Kidney (tissue), 14 donors: ENCODE measurements around the gene SARS1. TPM values are rescaled to one million over a fixed set of nuclear protein-coding genes. Genes with fewer than 3 reads are reported as not detected.

Experiments
- DNase-seq, 5 donors: peaks; one replicate each; pipeline ENCODE4 v3.0.0-alpha.2; 2013 to 2020
- FAIRE-seq: peaks from 2 replicates; lab custom pipeline; 2012; peaks lifted over from hg19 to GRCh38; lab: Jason Lieb, UNC
- H3K27ac ChIP-seq, 2 donors: one replicate each; pipeline ENCODE4 v1.7.0; 2013; ENCODE audit warnings: low read depth in 2 of 2, low read length in 2 of 2, inconsistent platforms in 1 of 2
- H3K27me3 ChIP-seq: one replicate; pipeline ENCODE4 v1.7.1; 2013; ENCODE audit warnings: low read length, inconsistent platforms; ENCODE audit not compliant: control insufficient read depth, insufficient read depth
- H3K36me3 ChIP-seq, 3 donors: one replicate each; pipeline versions ENCODE4 v1.7.0 to v1.7.1; 2013; ENCODE audit warnings: low read length in 3 of 3, control low read depth in 1 of 3, inconsistent platforms in 1 of 3; ENCODE audit not compliant: insufficient read depth in 3 of 3, control insufficient read depth in 2 of 3
- H3K4me1 ChIP-seq, 3 donors: one replicate each; pipeline versions ENCODE4 v1.7.0 to v1.7.1; 2013; ENCODE audit warnings: low read length in 3 of 3, inconsistent platforms in 1 of 3, low read depth in 1 of 3; ENCODE audit not compliant: control insufficient read depth in 2 of 3, insufficient read depth in 2 of 3
- H3K4me3 ChIP-seq, 3 donors: one replicate each; pipeline versions ENCODE4 v1.7.0 to v1.8.1; 2013; ENCODE audit warnings: low read length in 3 of 3, control low read depth in 1 of 3, inconsistent platforms in 1 of 3
- H3K9ac ChIP-seq, 3 donors: one replicate each; pipeline versions ENCODE4 v1.7.0 to v1.7.1; 2013; ENCODE audit warnings: low read length in 3 of 3, control low read depth in 1 of 3, inconsistent platforms in 1 of 3
- H3K9me3 ChIP-seq, 3 donors: one replicate each; pipeline versions ENCODE4 v1.7.0 to v1.7.1; 2013; ENCODE audit warnings: low read length in 3 of 3, control low read depth in 1 of 3, inconsistent platforms in 1 of 3; ENCODE audit not compliant: control insufficient read depth in 2 of 3, insufficient read depth in 1 of 3
- intact Hi-C: fragments of 100-400 bp; cut with DNase I; formaldehyde crosslinking; loops from one replicate; pipeline ENCODE4 v1.11.1; 2022
- polyA plus RNA-seq: library from polyadenylated mRNA; stranded (reverse); fragments of 350-450 nt; fragmentation: Illumina TruSeq; extraction: RNeasy Lipid Tissue Mini Kit (QIAGEN cat#74804); gene quantifications from one replicate; pipeline ENCODE4 v1.2.3, GENCODE V29; 2014; ENCODE audit warnings: low read depth, low replicate concordance; ENCODE audit not compliant: insufficient read depth
- total RNA-seq: library from RNA; stranded (reverse); fragmentation: NEBNext Ultra II Directional; extraction: Animal tissue kit (Norgen Biotek cat#: 25700); gene quantifications from one replicate; pipeline ENCODE4 v1.2.1, GENCODE V29; 2021
- TF ChIP-seq, protein P1 (sequence below): IDR thresholded peaks from 3 replicates; pipeline ENCODE4 v1.5.1; 2012; ENCODE audit warnings: mild to moderate bottlenecking, moderate library complexity, borderline replicate concordance; ENCODE audit not compliant: insufficient read depth; ENCODE audit errors: extremely low read depth
- donor health status: control.
- donor health status: control.
- donor health status: control.
- donor health status: control.
- donor health status: control.
- donor health status: DM: yes; HTN: yes; CAD: no.
- donor health status: Normal renal cell carcinoma (clear cell type).

The SARS1 gene
- total and polyA plus RNA-seq, 2 donors from 2014 or later: 114 to 181 TPM

DNA sequence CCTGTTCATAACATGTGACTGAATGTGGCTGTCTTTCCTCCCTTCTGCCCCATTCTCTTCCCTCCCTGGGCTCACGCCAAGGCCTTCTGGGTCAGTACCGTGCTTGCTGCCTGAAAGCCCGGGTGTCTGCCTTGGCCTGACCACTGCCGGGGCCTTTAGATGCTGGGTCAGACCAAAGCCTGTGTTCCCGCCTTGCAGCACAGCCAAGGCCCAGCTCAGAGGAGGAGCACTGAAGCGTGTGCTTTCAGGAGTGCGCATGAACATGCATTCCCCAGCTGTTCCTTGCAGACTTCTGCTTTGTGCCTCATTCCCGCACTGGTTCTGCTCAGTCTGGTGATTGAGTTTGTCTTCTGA, 27.0 kb upstream of the SARS1 start:
- TF ChIP-seq, protein P1, sequence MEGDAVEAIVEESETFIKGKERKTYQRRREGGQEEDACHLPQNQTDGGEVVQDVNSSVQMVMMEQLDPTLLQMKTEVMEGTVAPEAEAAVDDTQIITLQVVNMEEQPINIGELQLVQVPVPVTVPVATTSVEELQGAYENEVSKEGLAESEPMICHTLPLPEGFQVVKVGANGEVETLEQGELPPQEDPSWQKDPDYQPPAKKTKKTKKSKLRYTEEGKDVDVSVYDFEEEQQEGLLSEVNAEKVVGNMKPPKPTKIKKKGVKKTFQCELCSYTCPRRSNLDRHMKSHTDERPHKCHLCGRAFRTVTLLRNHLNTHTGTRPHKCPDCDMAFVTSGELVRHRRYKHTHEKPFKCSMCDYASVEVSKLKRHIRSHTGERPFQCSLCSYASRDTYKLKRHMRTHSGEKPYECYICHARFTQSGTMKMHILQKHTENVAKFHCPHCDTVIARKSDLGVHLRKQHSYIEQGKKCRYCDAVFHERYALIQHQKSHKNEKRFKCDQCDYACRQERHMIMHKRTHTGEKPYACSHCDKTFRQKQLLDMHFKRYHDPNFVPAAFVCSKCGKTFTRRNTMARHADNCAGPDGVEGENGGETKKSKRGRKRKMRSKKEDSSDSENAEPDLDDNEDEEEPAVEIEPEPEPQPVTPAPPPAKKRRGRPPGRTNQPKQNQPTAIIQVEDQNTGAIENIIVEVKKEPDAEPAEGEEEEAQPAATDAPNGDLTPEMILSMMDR: no peak
- H3K9me3 ChIP-seq: no peaks in the 10 kb centered on the region
- H3K27me3 ChIP-seq: no peaks in the 10 kb centered on the region
- no peak overlapping the region for H3K4me3 ChIP-seq
- no peak overlapping the region for H3K9ac ChIP-seq
- intact Hi-C loops: no loop called here
- H3K4me1 ChIP-seq: peaks cover 6 to 15% (median 7%) of the 10 kb centered on the region in 3 donors
- peak overlapping the region in 1 of 2 donors; percentile 59 for H3K27ac ChIP-seq
- peak; percentile 35 to 91 (median 64) for DNase-seq
- FAIRE-seq: no peak
- H3K36me3 ChIP-seq: no peaks in the 10 kb centered on the region

DNA sequence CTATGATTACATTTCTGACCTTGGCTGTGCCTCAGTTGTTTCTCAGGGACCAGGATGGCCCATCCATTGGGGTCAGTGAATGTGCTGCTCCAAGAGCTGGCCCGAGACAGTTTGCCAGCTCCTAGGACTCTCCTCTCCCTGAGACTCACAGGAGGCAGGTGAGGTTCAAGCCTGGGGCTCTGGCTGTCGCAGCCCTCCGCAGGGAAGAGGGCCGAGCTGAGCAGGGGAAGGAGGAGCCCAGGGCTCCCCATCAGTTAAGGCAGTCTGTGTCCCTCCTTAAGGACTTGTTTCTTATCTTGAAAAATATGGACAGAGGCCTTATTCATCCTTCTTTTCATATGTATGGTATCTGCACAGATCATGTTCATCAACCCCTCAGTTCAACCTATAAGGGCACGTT, 26.6 kb upstream of the SARS1 start:
- intact Hi-C loops: no loop called here

DNA sequence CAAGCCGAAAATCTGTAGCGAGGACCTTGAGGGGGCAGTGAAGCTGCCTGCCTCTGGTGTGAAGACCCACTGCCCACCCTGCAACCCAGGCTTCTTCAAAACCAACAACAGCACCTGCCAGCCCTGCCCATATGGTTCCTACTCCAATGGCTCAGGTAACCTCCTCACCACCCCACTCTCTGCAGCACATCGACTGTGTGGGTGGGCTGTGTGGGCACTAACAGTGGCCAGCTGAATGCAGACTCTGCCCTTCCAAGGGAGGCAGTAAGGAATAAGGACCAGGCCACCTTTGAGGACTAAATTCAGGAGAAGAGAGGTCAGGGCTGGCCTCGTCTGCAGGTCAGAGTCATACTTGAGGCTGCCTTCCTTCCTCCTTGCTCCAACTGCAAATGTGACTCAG, 25.5 kb upstream of the SARS1 start:
- Histone ChIP-seq H3K4me3 (no peak overlapping the region), H3K9me3 (no peaks in the 10 kb centered on the region), H3K9ac (no peak overlapping the region), H3K27ac (no peak overlapping the region), H3K4me1 (peaks cover 6 to 14% (median 7%) of the 10 kb centered on the region in 3 donors), H3K27me3 (no peaks in the 10 kb centered on the region), H3K36me3 (no peaks in the 10 kb centered on the region)
- intact Hi-C loops: no loop called here
- FAIRE-seq (no peak), DNase-seq (no peak)
- TF ChIP-seq, protein P1: no peak

More for the DNA sequence above, 26.6 kb upstream of the SARS1 start:
- Histone ChIP-seq H3K4me3 (no peak overlapping the region), H3K9me3 (no peaks in the 10 kb centered on the region), H3K4me1 (peaks cover 6 to 14% (median 7%) of the 10 kb centered on the region in 3 donors), H3K27ac (peak overlapping the region in 1 of 2 donors; percentile 59), H3K27me3 (no peaks in the 10 kb centered on the region), H3K9ac (no peak overlapping the region), H3K36me3 (no peaks in the 10 kb centered on the region)
- no peak for DNase-seq
- FAIRE-seq: no peak
- TF ChIP-seq, protein P1: no peak

DNA sequence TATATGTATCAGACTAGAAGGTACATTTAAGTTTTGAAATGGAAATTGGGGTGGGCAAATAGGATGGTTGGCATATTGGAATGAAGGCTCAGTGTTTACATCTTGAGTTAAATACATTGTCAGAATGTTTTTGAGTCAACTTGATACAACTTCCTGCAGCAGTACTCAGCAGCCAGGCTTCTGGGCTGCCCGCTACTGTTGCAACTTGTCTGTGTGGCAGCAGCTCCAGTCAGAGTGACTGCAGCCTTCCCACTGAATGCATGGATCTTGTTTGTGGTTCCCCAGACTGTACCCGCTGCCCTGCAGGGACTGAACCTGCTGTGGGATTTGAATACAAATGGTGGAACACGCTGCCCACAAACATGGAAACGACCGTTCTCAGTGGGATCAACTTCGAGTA, 24.9 kb upstream of the SARS1 start:
- H3K4me1 ChIP-seq: peaks cover 6 to 14% (median 7%) of the 10 kb centered on the region in 3 donors

More for the DNA sequence above, 24.9 kb upstream of the SARS1 start:
- intact Hi-C loops: no loop called here
- TF ChIP-seq, protein P1: no peak
- no peak for DNase-seq
- H3K36me3 ChIP-seq: no peaks in the 10 kb centered on the region
- H3K27me3 ChIP-seq: no peaks in the 10 kb centered on the region
- H3K4me3 ChIP-seq: no peak overlapping the region
- H3K27ac ChIP-seq: no peak overlapping the region
- no peak for FAIRE-seq
- H3K9me3 ChIP-seq: no peaks in the 10 kb centered on the region
- no peak overlapping the region for H3K9ac ChIP-seq
